ENCODE data around the gene CITED4.

The CITED4 gene

GRCh38 chr1:40844887-40845878 lies 17.0 kb downstream of the CITED4 start:
- H3K4me1 ChIP-seq (ENCODE audit: control insufficient read depth in 1 of 2, insufficient read depth in 2 of 2, low read length in 2 of 2): peaks cover 0 to 5% of the 10 kb centered on the region in 2 donors
- H3K27me3 ChIP-seq (ENCODE audit: control insufficient read depth in 1 of 2, insufficient read depth in 2 of 2, low read length in 2 of 2): no peaks in the 10 kb centered on the region
- no peak overlapping the region for H3K9ac ChIP-seq (ENCODE audit: low read depth in 1 of 2, low read length in 2 of 2)
- no peaks in the 10 kb centered on the region for H3K9me3 ChIP-seq (ENCODE audit: control insufficient read depth in 1 of 2, low read length in 2 of 2)
- H3K4me3 ChIP-seq (ENCODE audit: low read depth in 1 of 2, low read length in 2 of 2): no peak overlapping the region
- no peaks in the 10 kb centered on the region for H3K36me3 ChIP-seq (ENCODE audit: control insufficient read depth in 1 of 2, insufficient read depth in 2 of 2, low read length in 2 of 2)
- no peak overlapping the region for H3K27ac ChIP-seq (ENCODE audit: low read depth, low read length)

GRCh38 chr1:40844079-40844478 lies 18.1 kb downstream of the CITED4 start:
- H3K9ac ChIP-seq (ENCODE audit: low read depth in 1 of 2, low read length in 2 of 2): no peak overlapping the region
- no peaks in the 10 kb centered on the region for H3K27me3 ChIP-seq (ENCODE audit: control insufficient read depth in 1 of 2, insufficient read depth in 2 of 2, low read length in 2 of 2)
- H3K27ac ChIP-seq (ENCODE audit: low read depth, low read length): no peak overlapping the region
- no peak overlapping the region for H3K4me3 ChIP-seq (ENCODE audit: low read depth in 1 of 2, low read length in 2 of 2)
- no peaks in the 10 kb centered on the region for H3K9me3 ChIP-seq (ENCODE audit: control insufficient read depth in 1 of 2, low read length in 2 of 2)
- peaks cover 0 to 5% of the 10 kb centered on the region in 2 donors for H3K4me1 ChIP-seq (ENCODE audit: control insufficient read depth in 1 of 2, insufficient read depth in 2 of 2, low read length in 2 of 2)
- H3K36me3 ChIP-seq (ENCODE audit: control insufficient read depth in 1 of 2, insufficient read depth in 2 of 2, low read length in 2 of 2): no peaks in the 10 kb centered on the region

- Histone ChIP-seq H3K4me3 (ENCODE audit: low read depth in 1 of 2, low read length in 2 of 2) (no peak overlapping the region), H3K36me3 (ENCODE audit: control insufficient read depth in 1 of 2, insufficient read depth in 2 of 2, low read length in 2 of 2) (no peaks in the 10 kb centered on the region)
Measured at GRCh38 chr1:40842691-40843090, 19.5 kb downstream of the CITED4 start.

GRCh38 chr1:40842207-40842606 lies 20.0 kb downstream of the CITED4 start:
- no peaks in the 10 kb centered on the region for H3K9me3 ChIP-seq (ENCODE audit: control insufficient read depth in 1 of 2, low read length in 2 of 2)
- no peak overlapping the region for H3K4me3 ChIP-seq (ENCODE audit: low read depth in 1 of 2, low read length in 2 of 2)
- H3K27me3 ChIP-seq (ENCODE audit: control insufficient read depth in 1 of 2, insufficient read depth in 2 of 2, low read length in 2 of 2): no peaks in the 10 kb centered on the region
- H3K9ac ChIP-seq (ENCODE audit: low read depth in 1 of 2, low read length in 2 of 2): no peak overlapping the region
- no peaks in the 10 kb centered on the region for H3K36me3 ChIP-seq (ENCODE audit: control insufficient read depth in 1 of 2, insufficient read depth in 2 of 2, low read length in 2 of 2)
- H3K27ac ChIP-seq (ENCODE audit: low read depth, low read length): no peak overlapping the region
- H3K4me1 ChIP-seq (ENCODE audit: control insufficient read depth in 1 of 2, insufficient read depth in 2 of 2, low read length in 2 of 2): peaks cover 0 to 5% of the 10 kb centered on the region in 2 donors

More at GRCh38 chr1:40842691-40843090, 19.5 kb downstream of the CITED4 start:
- Histone ChIP-seq H3K27ac (ENCODE audit: low read depth, low read length) (no peak overlapping the region), H3K9me3 (ENCODE audit: control insufficient read depth in 1 of 2, low read length in 2 of 2) (no peaks in the 10 kb centered on the region), H3K27me3 (ENCODE audit: control insufficient read depth in 1 of 2, insufficient read depth in 2 of 2, low read length in 2 of 2) (no peaks in the 10 kb centered on the region), H3K4me1 (ENCODE audit: control insufficient read depth in 1 of 2, insufficient read depth in 2 of 2, low read length in 2 of 2) (peaks cover 0 to 5% of the 10 kb centered on the region in 2 donors), H3K9ac (ENCODE audit: low read depth in 1 of 2, low read length in 2 of 2) (no peak overlapping the region)

GRCh38 chr1:40841602-40842001 lies 20.6 kb downstream of the CITED4 start:
- Histone ChIP-seq H3K9ac (ENCODE audit: low read depth in 1 of 2, low read length in 2 of 2) (no peak overlapping the region), H3K36me3 (ENCODE audit: control insufficient read depth in 1 of 2, insufficient read depth in 2 of 2, low read length in 2 of 2) (no peaks in the 10 kb centered on the region), H3K9me3 (ENCODE audit: control insufficient read depth in 1 of 2, low read length in 2 of 2) (no peaks in the 10 kb centered on the region), H3K27ac (ENCODE audit: low read depth, low read length) (no peak overlapping the region), H3K27me3 (ENCODE audit: control insufficient read depth in 1 of 2, insufficient read depth in 2 of 2, low read length in 2 of 2) (no peaks in the 10 kb centered on the region), H3K4me1 (ENCODE audit: control insufficient read depth in 1 of 2, insufficient read depth in 2 of 2, low read length in 2 of 2) (peaks cover 0 to 5% of the 10 kb centered on the region in 2 donors), H3K4me3 (ENCODE audit: low read depth in 1 of 2, low read length in 2 of 2) (no peak overlapping the region)

- H3K9ac ChIP-seq (ENCODE audit: low read depth in 1 of 2, low read length in 2 of 2): no peak overlapping the region
- no peak overlapping the region for H3K27ac ChIP-seq (ENCODE audit: low read depth, low read length)
- no peak overlapping the region for H3K4me3 ChIP-seq (ENCODE audit: low read depth in 1 of 2, low read length in 2 of 2)
- no peaks in the 10 kb centered on the region for H3K36me3 ChIP-seq (ENCODE audit: control insufficient read depth in 1 of 2, insufficient read depth in 2 of 2, low read length in 2 of 2)
- H3K27me3 ChIP-seq (ENCODE audit: control insufficient read depth in 1 of 2, insufficient read depth in 2 of 2, low read length in 2 of 2): no peaks in the 10 kb centered on the region
- H3K4me1 ChIP-seq (ENCODE audit: control insufficient read depth in 1 of 2, insufficient read depth in 2 of 2, low read length in 2 of 2): peaks cover 0 to 5% of the 10 kb centered on the region in 2 donors
- H3K9me3 ChIP-seq (ENCODE audit: control insufficient read depth in 1 of 2, low read length in 2 of 2): no peaks in the 10 kb centered on the region
Measured at GRCh38 chr1:40840526-40841323, 21.4 kb downstream of the CITED4 start.

- no peak overlapping the region for H3K9ac ChIP-seq (ENCODE audit: low read depth in 1 of 2, low read length in 2 of 2)
- no peaks in the 10 kb centered on the region for H3K27me3 ChIP-seq (ENCODE audit: control insufficient read depth in 1 of 2, insufficient read depth in 2 of 2, low read length in 2 of 2)
- H3K36me3 ChIP-seq (ENCODE audit: control insufficient read depth in 1 of 2, insufficient read depth in 2 of 2, low read length in 2 of 2): no peaks in the 10 kb centered on the region
- no peaks in the 10 kb centered on the region for H3K9me3 ChIP-seq (ENCODE audit: control insufficient read depth in 1 of 2, low read length in 2 of 2)
- H3K4me3 ChIP-seq (ENCODE audit: low read depth in 1 of 2, low read length in 2 of 2): no peak overlapping the region
- peaks cover 0 to under 1% of the 10 kb centered on the region in 2 donors for H3K4me1 ChIP-seq (ENCODE audit: control insufficient read depth in 1 of 2, insufficient read depth in 2 of 2, low read length in 2 of 2)
- no peak overlapping the region for H3K27ac ChIP-seq (ENCODE audit: low read depth, low read length)
Measured at GRCh38 chr1:40839943-40840335, 22.2 kb downstream of the CITED4 start.

- Histone ChIP-seq H3K9ac (ENCODE audit: low read depth in 1 of 2, low read length in 2 of 2) (no peak overlapping the region), H3K27ac (ENCODE audit: low read depth, low read length) (no peak overlapping the region), H3K4me3 (ENCODE audit: low read depth in 1 of 2, low read length in 2 of 2) (no peak overlapping the region), H3K9me3 (ENCODE audit: control insufficient read depth in 1 of 2, low read length in 2 of 2) (no peaks in the 10 kb centered on the region), H3K27me3 (ENCODE audit: control insufficient read depth in 1 of 2, insufficient read depth in 2 of 2, low read length in 2 of 2) (no peaks in the 10 kb centered on the region), H3K4me1 (ENCODE audit: control insufficient read depth in 1 of 2, insufficient read depth in 2 of 2, low read length in 2 of 2) (no peaks in the 10 kb centered on the region), H3K36me3 (ENCODE audit: control insufficient read depth in 1 of 2, insufficient read depth in 2 of 2, low read length in 2 of 2) (no peaks in the 10 kb centered on the region)
Measured at GRCh38 chr1:40838980-40839942, 22.9 kb downstream of the CITED4 start.

GRCh38 chr1:40838045-40838979 lies 23.9 kb downstream of the CITED4 start:
- H3K4me1 ChIP-seq (ENCODE audit: control insufficient read depth in 1 of 2, insufficient read depth in 2 of 2, low read length in 2 of 2): no peaks in the 10 kb centered on the region
- no peak overlapping the region for H3K4me3 ChIP-seq (ENCODE audit: low read depth in 1 of 2, low read length in 2 of 2)
- no peak overlapping the region for H3K27ac ChIP-seq (ENCODE audit: low read depth, low read length)
- H3K9me3 ChIP-seq (ENCODE audit: control insufficient read depth in 1 of 2, low read length in 2 of 2): no peaks in the 10 kb centered on the region
- H3K36me3 ChIP-seq (ENCODE audit: control insufficient read depth in 1 of 2, insufficient read depth in 2 of 2, low read length in 2 of 2): no peaks in the 10 kb centered on the region
- no peaks in the 10 kb centered on the region for H3K27me3 ChIP-seq (ENCODE audit: control insufficient read depth in 1 of 2, insufficient read depth in 2 of 2, low read length in 2 of 2)
- no peak overlapping the region for H3K9ac ChIP-seq (ENCODE audit: low read depth in 1 of 2, low read length in 2 of 2)
